CD4-positive, alpha-beta T cell treated with Interleukin-4 for 1 hour (primary cell): ENCODE data around the gene MAN2B1.
A peak's percentile ranks its signal among the peaks of the same experiment; 100 is the strongest.
"Not testable (repeated sequence)": the region's sequence is repeated elsewhere in the genome, so short reads cannot be mapped to it uniquely, and the experiment has no call there.

ENCODE experiments used
- DNase-seq, 2 donors: peaks; one replicate each; pipeline ENCODE4 v3.0.0-alpha.2; 2020 to 2022

The MAN2B1 gene

GRCh38 chr19:12656899-12657571 is 9.5 kb downstream of the MAN2B1 start:
- DNase-seq = no peak

GRCh38 chr19:12655546-12655945 is 11.0 kb downstream of the MAN2B1 start:
- DNase-seq = no peak

- DNase-seq = no peak
These were observed 14.3 kb downstream of the MAN2B1 start for GRCh38 chr19:12652219-12652618.

- no peak for DNase-seq
These were observed 16.6 kb downstream of the MAN2B1 start for GRCh38 chr19:12649941-12650340.

DNA sequence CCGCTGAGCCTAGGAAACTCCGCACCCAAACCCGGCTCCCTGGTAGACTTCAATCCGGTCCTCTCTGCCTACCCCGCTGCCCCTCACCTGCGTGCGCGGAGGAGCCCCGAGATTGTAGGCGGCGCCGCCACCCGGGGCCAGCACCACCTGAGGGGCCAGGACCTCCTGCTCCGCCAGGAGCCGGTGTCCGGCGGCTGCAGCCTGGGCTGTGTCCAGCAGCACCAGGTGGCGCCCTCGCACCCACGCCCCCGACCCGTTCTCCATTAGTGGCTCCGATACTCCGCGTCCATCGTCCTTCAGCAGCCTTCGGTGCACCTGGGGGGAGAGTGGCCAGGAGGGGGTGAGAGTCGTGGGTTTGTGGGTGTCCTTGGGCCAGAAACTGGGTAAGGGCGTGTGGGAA is 18.5 kb downstream of the MAN2B1 start:
- no peak for DNase-seq

DNA sequence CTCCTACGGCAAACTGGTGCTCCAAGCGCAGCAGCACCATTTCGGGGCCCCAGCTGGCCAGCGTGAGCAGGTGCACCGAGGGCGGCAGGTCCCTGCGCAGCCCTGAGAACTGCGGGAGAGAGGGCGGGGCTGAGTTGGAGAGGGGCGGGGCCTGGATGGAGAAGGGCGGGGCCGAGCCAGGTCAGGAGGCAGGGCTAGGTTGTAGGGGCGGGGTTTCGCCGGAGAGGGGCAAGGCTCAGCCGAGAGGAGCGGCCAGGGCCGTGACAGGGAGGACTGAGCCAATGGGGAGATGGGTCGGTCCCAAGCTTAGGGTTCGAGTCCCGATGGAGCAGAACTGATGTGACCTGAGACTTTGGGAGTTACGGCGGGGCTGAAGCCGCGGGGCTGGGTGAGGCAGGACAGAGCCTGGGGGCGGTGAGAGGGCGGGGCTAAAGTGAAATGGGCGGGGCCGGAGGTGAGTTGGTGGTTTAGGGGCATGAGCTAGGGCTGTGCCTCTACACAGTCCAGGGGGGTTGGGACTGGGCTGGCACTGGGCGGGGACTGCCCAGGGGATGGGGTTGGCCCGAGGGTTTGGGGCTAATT is 19.0 kb downstream of the MAN2B1 start:
- DNase-seq = peak; percentile 40 to 61

DNA sequence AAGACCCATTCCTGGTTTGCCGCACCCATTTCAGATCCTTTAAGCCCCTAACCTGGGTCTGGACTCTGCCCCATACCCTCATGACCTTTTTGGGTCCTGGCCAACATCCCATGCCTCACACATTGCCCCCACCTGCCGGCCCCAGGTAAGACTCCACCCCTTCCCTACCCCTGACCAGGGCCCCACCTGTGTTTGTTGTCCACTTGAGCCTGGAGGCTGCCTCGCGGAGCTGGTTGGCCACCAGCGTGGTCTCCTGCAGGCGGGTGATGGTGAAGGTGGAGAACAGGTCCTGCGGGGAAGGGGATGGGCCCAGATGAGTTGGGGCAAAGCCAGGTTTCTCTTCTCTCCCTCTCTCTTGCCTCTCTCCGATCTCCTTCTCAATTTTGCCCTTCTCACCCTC is 19.5 kb downstream of the MAN2B1 start:
- no peak for DNase-seq

GRCh38 chr19:12646551-12646950 is 20.0 kb downstream of the MAN2B1 start:
- no peak for DNase-seq

- not testable (repeated sequence) for DNase-seq
These were observed 22.8 kb downstream of the MAN2B1 start for GRCh38 chr19:12643716-12644115.

DNA sequence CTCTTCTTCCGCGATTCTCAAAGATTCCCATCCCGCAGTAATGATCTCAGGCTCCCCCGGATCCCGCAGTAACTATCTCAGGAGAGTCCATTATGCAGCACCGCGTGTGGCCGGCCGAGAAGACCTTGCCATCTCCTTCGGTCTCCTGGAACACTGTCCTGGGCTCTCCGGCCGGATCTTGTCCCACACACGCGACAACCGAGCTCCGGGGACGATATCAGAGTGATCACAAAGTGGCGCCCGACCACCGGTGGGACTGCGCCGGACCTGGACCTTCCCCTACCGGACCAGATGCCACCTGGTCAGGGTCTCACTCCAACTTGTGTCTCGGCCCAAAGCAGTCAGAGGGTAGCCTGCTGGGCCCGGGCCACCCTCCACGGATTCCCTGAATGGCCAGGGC is 24.0 kb downstream of the MAN2B1 start:
- DNase-seq = no peak

DNA sequence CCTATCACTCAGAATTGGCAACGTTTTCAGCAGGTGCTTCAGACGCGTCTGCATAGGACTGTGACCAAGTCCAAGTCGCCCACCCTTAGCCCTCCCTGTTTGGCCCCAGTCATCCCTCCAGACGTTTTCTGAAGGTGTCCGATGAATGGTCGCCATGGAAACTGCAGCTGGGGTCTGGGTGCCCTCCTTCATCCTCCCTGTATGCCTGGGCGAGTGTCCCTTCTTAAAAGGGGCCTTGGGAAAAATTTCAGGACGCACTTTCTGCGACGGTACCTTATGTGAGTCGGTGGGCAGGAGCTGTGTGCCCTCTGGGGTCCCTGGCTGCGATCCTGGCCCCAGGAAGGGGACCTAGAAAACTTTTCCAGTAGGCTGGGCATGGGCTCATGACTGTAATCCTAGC is 25.1 kb downstream of the MAN2B1 start:
- DNase-seq = no peak

DNA sequence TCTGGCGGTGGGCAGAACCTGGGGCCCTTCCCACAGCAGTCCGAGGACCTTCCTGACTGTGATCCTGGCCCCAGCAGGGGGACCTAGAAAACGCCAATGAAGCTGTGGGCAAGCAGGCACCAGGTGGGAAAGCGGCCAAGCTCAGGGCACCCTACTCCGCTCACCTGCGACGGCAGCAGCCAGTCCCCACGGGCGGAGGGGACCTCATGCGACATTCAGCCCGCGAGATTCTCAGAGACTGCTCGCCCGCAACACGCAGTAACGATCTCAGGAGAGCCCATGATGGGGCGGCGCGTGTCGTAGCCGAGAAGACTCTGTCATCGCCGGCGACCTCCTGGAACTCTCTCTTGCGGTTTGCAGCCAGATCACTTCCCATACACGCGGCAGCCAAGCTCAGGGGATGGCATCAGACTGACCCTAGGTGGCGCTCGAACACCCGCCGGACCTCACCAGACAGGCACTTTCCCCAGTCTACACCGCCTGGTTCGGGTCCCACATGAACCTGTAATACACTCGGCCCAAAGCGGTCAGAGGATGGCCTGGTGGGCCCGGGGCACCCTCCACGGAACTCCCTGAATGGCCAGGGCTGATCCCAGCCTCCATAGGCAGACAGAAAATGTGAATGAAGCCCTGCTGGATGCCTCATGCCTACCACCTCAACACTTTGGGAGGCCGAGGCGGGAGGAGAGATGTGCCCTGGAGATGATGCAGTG is 26.5 kb downstream of the MAN2B1 start:
- peak; percentile 86 to 89 for DNase-seq

- no peak for DNase-seq
These were observed 27.8 kb downstream of the MAN2B1 start for GRCh38 chr19:12638611-12639182.

GRCh38 chr19:12636631-12637030 is 29.9 kb downstream of the MAN2B1 start:
- DNase-seq = no peak

DNA sequence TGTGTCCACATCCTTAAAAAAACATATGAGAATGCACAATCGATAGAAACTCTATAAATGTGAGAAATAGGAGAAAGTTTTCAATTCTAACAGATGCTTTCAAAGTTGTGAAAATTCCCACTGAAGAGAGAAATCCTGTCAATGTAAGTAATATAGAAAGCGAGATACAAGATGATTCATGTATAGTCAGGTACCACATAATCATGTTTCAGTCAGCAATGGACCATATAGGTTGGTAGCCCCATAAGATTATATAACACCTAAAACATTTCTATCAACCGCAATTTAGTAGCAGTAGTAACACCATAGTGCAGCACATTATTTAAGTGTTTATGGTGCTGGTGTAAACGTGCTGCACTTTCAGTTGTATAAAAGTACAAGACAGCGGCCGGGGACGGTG is 37.3 kb downstream of the MAN2B1 start:
- no peak for DNase-seq

- no peak for DNase-seq
These were observed 38.2 kb downstream of the MAN2B1 start for GRCh38 chr19:12628040-12629022.

DNA sequence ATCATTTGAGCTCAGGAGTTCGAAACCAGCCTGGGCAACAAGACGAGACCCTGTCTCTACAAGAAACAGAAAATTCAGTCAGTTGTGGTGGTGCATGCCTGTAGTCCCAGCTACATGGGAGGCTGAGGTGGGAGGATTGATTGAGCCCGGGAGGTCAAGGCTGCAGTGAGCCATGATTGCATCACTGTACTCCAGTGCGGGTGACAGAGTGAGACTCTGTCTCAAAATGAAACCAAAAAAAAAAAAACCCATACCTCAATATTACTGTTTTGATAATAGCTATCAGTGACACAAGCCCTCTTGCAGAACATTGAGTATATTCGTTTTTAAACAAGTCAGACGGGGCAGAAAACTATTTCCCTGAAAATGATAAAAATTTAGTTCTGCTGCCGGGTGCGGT is 39.6 kb downstream of the MAN2B1 start:
- DNase-seq = no peak

- no peak for DNase-seq
These were observed 43.0 kb downstream of the MAN2B1 start for GRCh38 chr19:12623361-12624031.

DNA sequence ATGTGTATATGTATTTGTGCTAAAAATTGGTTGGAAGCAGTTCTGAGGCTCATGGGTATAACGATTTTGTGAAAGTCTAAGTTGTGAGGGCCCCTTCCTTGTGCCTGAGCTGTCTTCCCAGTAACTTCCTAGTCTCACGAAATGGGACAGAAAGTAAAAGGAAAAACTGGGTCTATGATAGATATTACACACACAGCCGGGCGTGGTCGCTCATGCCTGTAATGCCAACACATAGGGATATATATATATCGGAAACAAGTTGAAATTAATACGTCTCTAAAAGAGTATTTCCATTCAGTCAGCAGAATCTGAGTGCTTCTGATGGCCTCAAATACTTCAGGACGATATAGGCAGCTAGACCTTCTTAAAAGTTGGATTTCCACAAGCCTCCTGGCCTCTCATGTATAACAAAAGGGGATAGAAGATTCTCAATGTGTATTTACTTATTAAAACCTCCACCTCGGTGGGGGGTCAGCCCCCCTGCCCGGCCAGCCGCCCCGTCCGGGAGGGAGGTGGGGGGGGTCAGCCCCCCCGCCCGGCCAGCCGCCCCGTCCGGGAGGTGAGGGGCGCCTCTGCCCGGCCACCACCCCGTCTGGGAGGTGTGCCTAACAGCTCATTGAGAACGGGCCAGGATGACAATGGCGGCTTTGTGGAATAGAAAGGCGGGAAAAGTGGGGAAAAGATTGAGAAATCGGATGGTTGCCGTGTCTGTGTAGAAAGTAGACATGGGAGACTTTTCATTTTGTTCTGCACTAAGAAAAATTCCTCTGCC is 45.1 kb downstream of the MAN2B1 start:
- DNase-seq = not testable (repeated sequence)

- DNase-seq = no peak
These were observed 48.9 kb downstream of the MAN2B1 start for GRCh38 chr19:12617646-12618045.

DNA sequence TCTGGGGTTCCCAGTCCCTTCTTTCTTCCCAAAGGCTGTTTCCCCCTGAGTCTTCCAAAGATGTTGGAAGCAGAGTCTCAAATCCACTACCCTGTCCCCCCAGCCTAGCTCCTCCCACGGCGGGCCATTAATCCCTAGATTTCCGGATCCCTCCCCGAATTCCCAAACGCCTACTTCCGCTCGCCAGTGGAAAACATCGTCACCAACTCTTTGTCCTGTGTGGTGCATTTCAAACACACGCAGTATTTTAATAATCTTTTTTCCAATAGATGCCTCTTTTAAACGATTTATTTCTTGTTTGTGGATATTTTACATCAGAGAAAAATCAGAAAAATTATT is 55.2 kb downstream of the MAN2B1 start:
- DNase-seq = no peak
